NT2/D1 (cell line): ENCODE measurements around the gene TFIP11.

Experiments
- SUZ12 ChIP-seq: IDR thresholded peaks from 2 replicates; pipeline ENCODE4 v1.6.1; 2011; ENCODE audit not compliant: insufficient read length, insufficient read depth; ENCODE audit errors: extremely low read depth
- ZNF274 ChIP-seq: IDR thresholded peaks from 2 replicates; pipeline ENCODE4 v1.6.1; 2011; ENCODE audit warnings: mild to moderate bottlenecking, low read depth, low read length

- TF ChIP-seq ZNF274 (no peak), SUZ12 (no peak)
Observed at GRCh38 chr22:26499188-26499703, 13.0 kb downstream of the TFIP11 start.
